Right lobe of liver (tissue), 6 donors: ENCODE data around the gene SLC17A3. TPM values are rescaled to one million over a fixed set of nuclear protein-coding genes. Genes with fewer than 3 reads are reported as not detected.

ENCODE experiments used
- ATAC-seq, 4 donors: fragments of 200-7000 bp; cut with Tn5 transposase; one replicate each; pipeline ENCODE4 v1.9.1; 2020; ENCODE audit warnings: mild to moderate bottlenecking in 4 of 4, moderate library complexity in 4 of 4
- DNase-seq, 3 donors: peaks; one replicate each; pipeline ENCODE4 v3.0.0-alpha.2; 2020
- H3K27ac ChIP-seq, 3 donors: fragments of 200-600 bp; one replicate each; pipeline ENCODE4 v1.8.0; 2022
- H3K27me3 ChIP-seq, 2 donors: fragments of 200-600 bp; one replicate each; pipeline ENCODE4 v1.8.0; 2022
- H3K36me3 ChIP-seq, 4 donors: fragments of 200-600 bp; sonication (generic) in 1 of 4; one replicate each; pipeline versions ENCODE4 v1.5.1 to v1.8.0; 2017 to 2022; ENCODE audit warnings: control low read depth in 1 of 4
- H3K4me1 ChIP-seq, 4 donors: fragments of 200-600 bp; sonication (generic) in 1 of 4; one replicate each; pipeline versions ENCODE4 v1.5.1 to v1.8.0; 2017 to 2022; ENCODE audit warnings: control low read depth in 1 of 4
- H3K4me3 ChIP-seq, 3 donors: fragments of 200-600 bp; one replicate each; pipeline ENCODE4 v1.8.0; 2022
- H3K9me3 ChIP-seq, 4 donors: fragments of 200-600 bp; sonication (generic) in 1 of 4; one replicate each; pipeline versions ENCODE4 v1.5.1 to v1.8.0; 2017 to 2022; ENCODE audit warnings: control low read depth in 1 of 4
- CTCF ChIP-seq, 4 donors: fragments of 200-600 bp in 3 of 4; fragments of 450-650 bp in 1 of 4; IDR thresholded peaks; one replicate each; pipeline versions ENCODE4 v1.5.1 to v1.8.0; 2016 to 2022; ENCODE audit warnings: antibody characterized with exemption in 4 of 4, mild to moderate bottlenecking in 2 of 4
- POLR2A ChIP-seq: fragments of 450-650 bp; IDR thresholded peaks from one replicate; pipeline ENCODE4 v1.6.1; 2017; ENCODE audit warnings: antibody characterized with exemption, mild to moderate bottlenecking
- WGBS: methylation state at CpG from one replicate; pipeline ENCODE4 v1.1.6; 2018; ENCODE audit warnings: low coverage, low lambda C conversion rate; ENCODE audit not compliant: insufficient coverage; ENCODE audit errors: missing lambda C conversion rate; 5-methylcytosine and 5-hydroxymethylcytosine counted together
- intact Hi-C, 2 donors: fragments of 100-400 bp; cut with DNase I; formaldehyde crosslinking; loops; one replicate each; pipeline versions ENCODE4 v1.11.2 to v1.14.1; 2022
- total RNA-seq, 6 experiments: library from RNA; depleted of rRNA in 2 of 6; stranded (reverse); fragments of >200 nt in 2 of 6; fragmentation: NEBNext Ultra II Directional in 3 of 6; extraction: Animal tissue kit (Norgen Biotek cat#: 25700) in 3 of 6; gene quantifications; one replicate each; pipeline versions ENCODE4 v1.1.0 to v1.2.4, GENCODE V29; 2016 to 2023
- donor health status: DM: no; HTN: yes; CAD: no.
- donor health status: DM: no; HTN: no; CAD: no.
- donor health status: DM: no; HTN: no; CAD: no.
- donor health status: DM: no; HTN: yes; CAD: no.
- donor health status: DM: no; HTN: yes; CAD: no.

Gene SLC17A3
- total RNA-seq, 6 experiments from 2014 or later = 9.5 to 31.4 (median 20.8) TPM

DNA sequence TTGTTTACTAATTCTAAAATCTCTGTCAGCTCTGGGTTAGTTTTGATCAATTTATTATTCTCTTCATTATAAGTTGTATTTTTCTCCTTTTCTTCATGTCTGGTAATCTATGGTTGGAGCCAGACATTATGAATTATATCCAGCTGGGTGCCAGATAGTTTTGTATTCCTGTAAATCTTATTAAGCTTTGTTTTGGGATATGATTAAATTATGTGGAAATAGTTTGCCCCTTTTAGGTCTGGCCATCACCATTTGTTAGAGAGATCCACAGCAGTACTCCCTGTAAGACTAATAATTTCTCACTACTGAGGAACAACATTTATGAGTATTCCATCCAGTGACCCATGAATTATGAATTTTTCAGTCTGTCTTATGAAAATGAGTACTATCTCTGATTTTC, 21.3 kb downstream of the SLC17A3 start:
- H3K9me3 ChIP-seq = no peaks in the 10 kb centered on the region
- intact Hi-C loops = no loop called here
- no peaks in the 10 kb centered on the region for H3K4me1 ChIP-seq
- TF ChIP-seq POLR2A (no peak), CTCF (IDR thresholded peaks at IDR 0.05) (no peak)
- no peak for ATAC-seq
- H3K27ac ChIP-seq = no peak overlapping the region
- H3K4me3 ChIP-seq = no peak overlapping the region
- H3K27me3 ChIP-seq = no peaks in the 10 kb centered on the region
- DNase-seq = no peak
- H3K36me3 ChIP-seq = no peaks in the 10 kb centered on the region

GRCh38 chr6:25851961-25852360, 22.1 kb downstream of the SLC17A3 start:
- 38% methylated on average over 2 of the region's 2 CpGs for WGBS
- Histone ChIP-seq H3K4me3 (no peak overlapping the region), H3K27ac (no peak overlapping the region), H3K27me3 (no peaks in the 10 kb centered on the region), H3K36me3 (no peaks in the 10 kb centered on the region), H3K9me3 (no peaks in the 10 kb centered on the region), H3K4me1 (no peaks in the 10 kb centered on the region)
- DNase-seq = no peak
- peak in 3 of 4 donors; percentile 45 to 72 (median 56) for ATAC-seq
- TF ChIP-seq POLR2A (no peak), CTCF (IDR thresholded peaks at IDR 0.05) (no peak)
- intact Hi-C loops = no loop called here

- WGBS = 55% methylated on average over 2 of the region's 2 CpGs
- no peak for ATAC-seq
- no peak for DNase-seq
- Histone ChIP-seq H3K4me3 (no peak overlapping the region), H3K27ac (no peak overlapping the region), H3K9me3 (no peaks in the 10 kb centered on the region), H3K27me3 (no peaks in the 10 kb centered on the region), H3K4me1 (no peaks in the 10 kb centered on the region), H3K36me3 (no peaks in the 10 kb centered on the region)
- intact Hi-C loops = no loop called here
- no peak for TF ChIP-seq POLR2A
- no peak for TF ChIP-seq CTCF (IDR thresholded peaks at IDR 0.05)
Measured at GRCh38 chr6:25844518-25844917, 29.5 kb downstream of the SLC17A3 start.

DNA sequence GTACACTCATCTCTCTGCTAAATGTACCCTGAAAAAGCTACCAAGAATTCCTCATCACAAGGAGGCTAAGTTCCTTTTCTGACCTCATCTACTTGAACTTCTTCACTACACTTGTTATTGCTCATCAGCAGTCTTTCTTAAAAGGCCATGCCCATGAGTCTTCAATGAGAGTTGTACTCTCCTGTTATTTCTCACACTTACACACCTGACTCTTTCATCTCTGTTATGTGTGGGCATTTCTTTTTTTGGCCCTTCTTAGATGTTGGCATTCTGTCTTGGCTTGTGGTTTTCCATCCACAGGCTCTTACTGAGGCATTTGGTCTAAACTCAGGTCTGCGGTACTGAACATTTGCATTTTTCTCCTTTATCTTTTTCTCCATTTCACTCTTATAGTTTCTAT, 31.5 kb downstream of the SLC17A3 start:
- no peak overlapping the region for H3K4me3 ChIP-seq
- ATAC-seq = no peak
- TF ChIP-seq CTCF (IDR thresholded peaks at IDR 0.05) (no peak), POLR2A (no peak)
- DNase-seq = no peak
- H3K27me3 ChIP-seq = no peaks in the 10 kb centered on the region
- H3K4me1 ChIP-seq = no peaks in the 10 kb centered on the region
- no peak overlapping the region for H3K27ac ChIP-seq
- intact Hi-C loops = no loop called here
- no peaks in the 10 kb centered on the region for H3K36me3 ChIP-seq
- H3K9me3 ChIP-seq = no peaks in the 10 kb centered on the region
- WGBS = 100% methylated on average over 1 of the region's 1 CpG
